CD4-positive, alpha-beta T cell treated with Interleukin-15 for 4 hours (primary cell): ENCODE data around the gene RANBP9.

Experiments
- DNase-seq: peaks from one replicate; pipeline ENCODE4 v3.0.0-alpha.2; 2020; ENCODE audit warnings: low spot score

Gene RANBP9

GRCh38 chr6:13653296-13653695 is 58.3 kb downstream of the RANBP9 start:
- no peak for DNase-seq

- no peak for DNase-seq
Measured at GRCh38 chr6:13649393-13649792, 62.2 kb downstream of the RANBP9 start.

DNA sequence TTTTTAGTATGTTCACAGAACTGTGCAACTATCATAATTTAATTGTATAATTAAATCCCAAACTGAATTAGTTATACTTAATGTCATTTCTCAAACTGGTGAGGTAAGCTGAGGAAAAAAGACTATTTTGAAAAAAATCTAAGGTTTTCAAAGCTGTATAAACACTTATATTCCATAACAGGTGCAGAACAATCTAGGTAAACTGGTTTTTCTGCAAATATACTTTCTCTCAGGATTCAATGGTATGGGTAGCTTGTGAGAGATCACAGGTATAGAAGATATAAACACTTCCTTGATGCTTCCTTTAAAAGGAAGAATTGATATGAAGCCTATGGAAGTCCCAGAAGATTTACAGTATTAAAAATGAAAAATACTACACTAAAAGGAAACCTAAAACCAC is 62.8 kb downstream of the RANBP9 start:
- DNase-seq: no peak

- DNase-seq: no peak
Measured at GRCh38 chr6:13643125-13643524, 68.5 kb downstream of the RANBP9 start.

DNA sequence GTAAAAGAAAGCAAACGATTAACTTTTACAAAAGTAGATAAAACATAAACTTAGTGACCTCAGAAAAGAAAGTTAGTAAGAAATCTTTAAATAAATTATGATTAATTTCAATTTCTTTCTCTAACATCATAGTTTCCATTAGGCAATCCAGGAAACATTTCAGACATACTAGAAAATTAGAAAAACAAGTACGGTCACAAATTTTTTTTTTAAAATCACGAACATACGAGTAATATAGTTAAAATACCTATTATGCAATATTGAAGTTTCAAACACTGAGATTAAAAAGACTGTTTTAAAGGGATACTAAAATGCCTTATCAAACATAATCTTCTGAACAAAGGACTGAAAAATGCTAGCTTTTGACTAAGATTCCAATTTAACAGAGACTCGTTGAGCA is 70.3 kb downstream of the RANBP9 start:
- no peak for DNase-seq

- no peak for DNase-seq
Measured at GRCh38 chr6:13638626-13639025, 73.0 kb downstream of the RANBP9 start.

DNA sequence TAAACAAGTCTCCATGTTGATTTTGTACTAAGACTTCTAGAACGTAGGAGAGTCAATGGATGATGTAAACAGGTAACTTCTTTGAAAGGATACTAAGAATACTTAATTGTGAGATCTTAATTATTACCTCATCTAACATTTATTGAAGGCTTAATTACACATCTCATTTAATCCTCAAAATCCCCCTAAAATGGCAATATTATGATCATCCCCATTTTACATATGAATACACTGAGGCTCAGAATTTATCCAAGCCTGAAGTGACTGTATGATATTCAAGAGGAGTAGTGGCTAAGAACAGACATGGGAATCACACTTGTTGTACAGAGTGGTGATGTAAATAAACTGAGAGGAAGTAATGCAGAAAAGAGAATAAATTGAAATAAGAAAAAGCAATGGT is 73.6 kb downstream of the RANBP9 start:
- no peak for DNase-seq

- DNase-seq: peak; percentile 31
Measured at GRCh38 chr6:13635948-13636658, 75.5 kb downstream of the RANBP9 start.

DNA sequence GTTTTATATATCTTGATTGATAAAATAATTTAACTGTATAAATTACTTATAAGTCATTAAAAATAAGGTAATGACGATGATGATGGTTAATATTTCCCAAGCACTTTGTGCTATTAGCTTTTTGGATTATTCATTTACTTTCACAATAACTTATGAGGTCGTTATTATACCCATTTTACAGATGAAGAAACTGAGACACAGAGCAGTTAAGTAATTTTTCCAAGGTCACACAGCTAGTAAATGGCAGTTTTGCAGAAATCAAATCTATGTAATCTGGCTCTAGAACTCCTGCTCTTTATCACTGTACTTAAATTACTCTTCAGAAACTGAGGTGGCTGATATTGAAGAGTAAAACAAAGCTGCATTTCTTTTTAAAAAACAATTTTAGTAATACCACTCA is 78.3 kb downstream of the RANBP9 start:
- no peak for DNase-seq

DNA sequence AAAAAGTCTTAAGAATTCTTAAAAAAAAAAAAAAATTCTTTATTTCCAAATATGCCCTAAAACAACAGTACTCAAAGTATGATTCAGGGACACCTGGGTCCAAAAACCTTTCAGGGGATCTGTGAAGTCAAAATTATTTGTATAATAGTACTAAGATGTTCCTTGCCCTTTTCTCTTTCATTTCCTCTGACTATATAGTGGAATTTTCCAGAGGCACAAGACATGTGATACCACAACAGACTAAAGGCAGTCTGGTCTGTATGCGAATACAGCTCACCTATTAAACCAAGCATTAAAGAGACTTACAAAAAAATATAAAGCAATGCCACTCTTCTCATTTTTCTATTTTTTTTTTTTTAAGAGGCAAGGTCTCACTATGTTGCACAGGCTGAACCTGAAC is 81.1 kb downstream of the RANBP9 start:
- no peak for DNase-seq

DNA sequence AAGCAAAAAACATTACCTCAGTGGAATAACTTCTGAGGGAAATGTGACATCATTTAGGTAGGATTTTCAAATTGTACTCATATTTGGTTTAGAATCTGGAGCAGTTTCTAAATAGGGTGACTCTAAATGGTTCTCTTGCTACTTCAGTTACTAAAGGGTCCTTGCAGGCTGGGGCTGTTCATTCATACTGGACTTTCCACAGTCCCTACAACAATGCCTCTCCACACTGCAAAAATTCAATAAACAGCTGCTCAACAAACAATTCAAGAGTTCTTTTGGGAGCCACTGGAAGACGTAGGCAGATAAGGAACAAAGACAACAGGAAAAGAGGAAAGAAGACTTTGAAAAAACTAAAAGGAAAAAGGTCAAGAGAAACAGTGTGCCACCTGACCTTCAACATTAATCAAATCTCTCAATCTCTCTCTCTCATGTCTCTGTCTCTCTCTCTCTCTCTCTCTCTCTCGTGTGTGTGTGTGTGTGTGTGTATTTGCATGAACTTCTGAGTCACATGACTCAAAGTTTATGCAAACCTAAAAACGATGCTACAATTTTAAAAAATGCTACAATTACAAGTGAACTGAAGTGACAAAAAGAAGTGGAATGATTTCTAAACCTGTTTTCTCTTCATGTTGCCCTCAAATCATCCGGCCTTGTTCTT is 82.0 kb downstream of the RANBP9 start:
- no peak for DNase-seq

DNA sequence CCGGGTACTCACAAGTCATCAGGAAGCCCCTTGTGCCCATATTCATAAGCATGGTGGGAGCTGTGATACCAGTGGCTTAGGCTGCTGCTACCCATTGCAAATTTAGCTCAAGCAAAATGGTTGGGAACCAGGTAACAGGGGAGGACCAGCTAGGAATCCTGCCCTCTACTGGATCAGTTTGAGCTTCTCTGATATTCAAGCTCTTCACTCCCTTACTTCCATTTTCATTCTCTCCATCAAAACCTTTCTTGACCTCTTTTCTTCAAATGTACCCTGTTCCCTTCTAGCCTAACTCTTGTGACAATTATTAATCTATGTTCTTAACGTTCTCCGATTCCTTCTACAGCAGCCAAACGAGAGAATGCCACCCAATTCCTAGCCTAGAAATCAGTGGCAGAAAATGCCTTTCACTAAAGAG is 86.8 kb downstream of the RANBP9 start:
- DNase-seq: peak; percentile 32

- DNase-seq: no peak
Measured at GRCh38 chr6:13617066-13617465, 94.6 kb downstream of the RANBP9 start.

GRCh38 chr6:13615792-13616120 is 95.9 kb downstream of the RANBP9 start:
- DNase-seq: peak; percentile 34

- DNase-seq: peak; percentile 98
Measured at GRCh38 chr6:13614926-13615791, 96.5 kb downstream of the RANBP9 start, which contains the start of gene NOL7. Gene NOL7, plus strand, starts transcription at chr6:13615335. Its CDS starts 24 bp downstream, at chr6:13615359.

DNA sequence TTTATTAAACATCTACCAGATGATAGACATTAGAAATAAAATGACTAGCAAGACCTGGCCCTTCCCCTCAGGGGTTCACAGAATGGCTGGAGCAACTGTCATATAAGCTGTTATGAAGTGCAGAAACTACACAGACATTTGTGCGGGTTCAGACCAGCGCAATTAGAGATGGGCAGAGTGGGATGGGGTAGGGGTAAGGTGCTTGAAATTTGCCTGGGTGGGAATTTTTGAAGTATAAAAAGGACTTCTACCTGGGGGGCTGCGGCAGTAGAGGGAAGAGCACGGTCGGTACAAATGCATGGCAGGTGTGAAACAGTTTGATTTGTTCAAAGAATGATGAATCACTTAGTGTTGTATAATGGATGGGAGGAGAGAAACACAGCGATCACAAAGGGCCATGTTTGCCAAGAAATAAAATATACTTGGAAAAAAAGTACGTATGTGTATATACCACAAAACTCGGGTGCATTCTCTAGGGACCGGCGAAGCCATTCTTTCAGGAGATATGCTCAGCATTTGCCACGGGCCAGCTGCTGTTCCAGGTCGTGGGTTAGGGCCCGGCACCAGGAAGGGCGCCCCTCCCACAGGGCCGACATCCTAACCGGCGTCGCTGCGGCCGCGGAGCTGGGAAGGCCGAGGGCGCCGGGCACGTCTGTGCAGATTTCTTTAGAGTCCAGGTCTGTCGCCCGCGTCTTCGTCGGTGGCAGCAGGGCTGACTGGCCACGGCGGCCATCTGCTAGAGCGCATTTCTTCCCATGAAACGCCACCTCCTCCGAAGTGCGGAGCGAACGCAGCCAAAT is 97.3 kb downstream of the RANBP9 start:
- DNase-seq: peak; percentile 1

DNA sequence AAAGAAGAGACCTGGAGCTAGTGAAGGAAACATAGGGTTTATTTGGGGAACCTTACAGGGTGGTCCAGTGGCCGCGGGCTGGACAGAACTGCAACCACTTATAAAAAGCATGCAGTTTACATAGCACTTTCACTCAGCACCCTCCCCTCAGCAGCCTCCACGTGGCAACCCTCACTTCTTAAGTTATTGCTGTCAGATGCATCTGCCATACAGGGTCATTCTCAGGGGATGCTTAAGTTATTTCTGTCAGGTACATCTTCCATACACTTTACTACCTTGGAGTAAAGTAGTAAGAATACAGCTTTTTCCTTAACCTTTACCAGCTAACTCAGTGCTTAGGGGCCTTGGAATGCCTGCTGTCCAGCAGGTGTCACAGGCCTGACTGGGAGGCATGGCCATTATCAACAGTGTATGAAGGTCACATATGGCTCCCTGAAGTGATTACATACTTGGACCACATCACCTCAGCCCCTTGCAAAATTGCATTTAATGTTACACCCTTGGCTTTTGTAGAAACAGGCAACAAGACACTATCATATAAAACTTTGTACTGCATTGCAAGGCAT is 98.5 kb downstream of the RANBP9 start:
- no peak for DNase-seq

DNA sequence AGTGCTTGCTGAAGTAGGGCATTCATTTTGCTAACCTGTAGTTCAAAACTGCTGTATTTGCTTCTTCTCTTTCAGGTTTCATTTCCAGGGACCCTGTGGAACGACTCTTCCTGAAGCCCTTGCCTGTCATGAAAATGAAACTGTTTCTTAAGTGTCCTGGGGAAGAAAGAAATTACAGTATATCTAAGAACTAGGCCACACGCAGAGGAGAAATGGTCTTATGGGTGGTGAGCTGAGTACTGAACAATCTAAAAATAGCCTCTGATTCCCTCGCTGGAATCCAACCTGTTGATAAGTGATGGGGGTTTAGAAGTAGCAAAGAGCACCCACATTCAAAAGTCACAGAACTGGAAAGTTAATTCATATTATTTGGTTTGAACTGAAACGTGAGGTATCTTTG is 99.9 kb downstream of the RANBP9 start:
- DNase-seq: no peak

- no peak for DNase-seq
Measured at GRCh38 chr6:13605634-13606033, 106.0 kb downstream of the RANBP9 start.

DNA sequence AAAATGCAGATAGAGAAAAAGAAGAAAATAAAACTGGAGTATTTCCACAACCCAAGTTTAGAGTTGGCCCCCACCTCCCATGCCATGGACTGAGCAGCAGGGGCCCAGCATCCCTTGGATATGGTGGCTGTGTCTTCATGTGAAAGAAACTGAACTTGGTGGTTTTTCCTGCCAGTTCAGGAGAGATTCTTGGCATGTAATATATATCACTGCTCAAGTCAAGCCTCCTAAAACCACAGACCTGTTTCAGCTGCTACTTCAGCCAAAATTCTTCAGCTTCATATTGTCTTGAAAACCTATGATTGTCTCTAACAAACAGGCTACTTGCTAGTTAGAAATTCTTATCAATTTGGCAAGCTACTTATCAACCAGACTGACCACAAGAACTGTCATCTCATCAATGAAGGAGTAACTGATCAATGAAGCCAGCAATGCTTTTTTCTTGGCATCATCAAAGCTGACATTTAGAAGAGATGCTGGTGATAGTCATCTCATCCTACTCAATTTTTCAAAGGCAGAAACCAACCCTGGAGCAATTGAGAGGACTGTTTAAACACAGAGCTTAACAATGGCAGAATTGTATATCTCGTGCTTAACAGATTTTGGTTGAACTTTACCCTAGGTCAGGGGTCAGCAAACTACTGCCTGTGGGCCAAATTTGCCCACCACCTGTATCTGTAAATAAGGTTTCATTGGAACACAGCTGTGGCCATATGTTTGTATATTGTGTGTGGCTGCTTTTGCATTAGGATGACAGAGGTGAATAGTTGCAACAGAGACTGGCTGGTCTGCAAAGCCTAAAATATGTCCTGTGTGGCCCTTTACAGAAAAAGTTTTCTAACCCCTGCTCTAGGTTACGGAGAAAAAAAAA is 106.9 kb downstream of the RANBP9 start:
- DNase-seq: no peak

- no peak for DNase-seq
Measured at GRCh38 chr6:13604135-13604534, 107.5 kb downstream of the RANBP9 start.
